ENCODE measurements around the gene SH3BGRL3.

GRCh38 chr1:26327956-26328362 lies 48.1 kb downstream of the SH3BGRL3 start:
- TF ChIP-seq, protein P1, sequence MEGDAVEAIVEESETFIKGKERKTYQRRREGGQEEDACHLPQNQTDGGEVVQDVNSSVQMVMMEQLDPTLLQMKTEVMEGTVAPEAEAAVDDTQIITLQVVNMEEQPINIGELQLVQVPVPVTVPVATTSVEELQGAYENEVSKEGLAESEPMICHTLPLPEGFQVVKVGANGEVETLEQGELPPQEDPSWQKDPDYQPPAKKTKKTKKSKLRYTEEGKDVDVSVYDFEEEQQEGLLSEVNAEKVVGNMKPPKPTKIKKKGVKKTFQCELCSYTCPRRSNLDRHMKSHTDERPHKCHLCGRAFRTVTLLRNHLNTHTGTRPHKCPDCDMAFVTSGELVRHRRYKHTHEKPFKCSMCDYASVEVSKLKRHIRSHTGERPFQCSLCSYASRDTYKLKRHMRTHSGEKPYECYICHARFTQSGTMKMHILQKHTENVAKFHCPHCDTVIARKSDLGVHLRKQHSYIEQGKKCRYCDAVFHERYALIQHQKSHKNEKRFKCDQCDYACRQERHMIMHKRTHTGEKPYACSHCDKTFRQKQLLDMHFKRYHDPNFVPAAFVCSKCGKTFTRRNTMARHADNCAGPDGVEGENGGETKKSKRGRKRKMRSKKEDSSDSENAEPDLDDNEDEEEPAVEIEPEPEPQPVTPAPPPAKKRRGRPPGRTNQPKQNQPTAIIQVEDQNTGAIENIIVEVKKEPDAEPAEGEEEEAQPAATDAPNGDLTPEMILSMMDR (IDR thresholded peaks at IDR 0.05), result no peak
- TF ChIP-seq POLR2AphosphoS5 (IDR thresholded peaks at IDR 0.05; ENCODE audit: low read depth, low read length) (no peak), TCF7L2 (IDR thresholded peaks at IDR 0.05; ENCODE audit: low read depth, low read length) (no peak), SIN3A (IDR thresholded peaks at IDR 0.05; ENCODE audit: borderline replicate concordance, insufficient read depth, low read depth, low read length) (no peak)
- TF ChIP-seq, protein P2, sequence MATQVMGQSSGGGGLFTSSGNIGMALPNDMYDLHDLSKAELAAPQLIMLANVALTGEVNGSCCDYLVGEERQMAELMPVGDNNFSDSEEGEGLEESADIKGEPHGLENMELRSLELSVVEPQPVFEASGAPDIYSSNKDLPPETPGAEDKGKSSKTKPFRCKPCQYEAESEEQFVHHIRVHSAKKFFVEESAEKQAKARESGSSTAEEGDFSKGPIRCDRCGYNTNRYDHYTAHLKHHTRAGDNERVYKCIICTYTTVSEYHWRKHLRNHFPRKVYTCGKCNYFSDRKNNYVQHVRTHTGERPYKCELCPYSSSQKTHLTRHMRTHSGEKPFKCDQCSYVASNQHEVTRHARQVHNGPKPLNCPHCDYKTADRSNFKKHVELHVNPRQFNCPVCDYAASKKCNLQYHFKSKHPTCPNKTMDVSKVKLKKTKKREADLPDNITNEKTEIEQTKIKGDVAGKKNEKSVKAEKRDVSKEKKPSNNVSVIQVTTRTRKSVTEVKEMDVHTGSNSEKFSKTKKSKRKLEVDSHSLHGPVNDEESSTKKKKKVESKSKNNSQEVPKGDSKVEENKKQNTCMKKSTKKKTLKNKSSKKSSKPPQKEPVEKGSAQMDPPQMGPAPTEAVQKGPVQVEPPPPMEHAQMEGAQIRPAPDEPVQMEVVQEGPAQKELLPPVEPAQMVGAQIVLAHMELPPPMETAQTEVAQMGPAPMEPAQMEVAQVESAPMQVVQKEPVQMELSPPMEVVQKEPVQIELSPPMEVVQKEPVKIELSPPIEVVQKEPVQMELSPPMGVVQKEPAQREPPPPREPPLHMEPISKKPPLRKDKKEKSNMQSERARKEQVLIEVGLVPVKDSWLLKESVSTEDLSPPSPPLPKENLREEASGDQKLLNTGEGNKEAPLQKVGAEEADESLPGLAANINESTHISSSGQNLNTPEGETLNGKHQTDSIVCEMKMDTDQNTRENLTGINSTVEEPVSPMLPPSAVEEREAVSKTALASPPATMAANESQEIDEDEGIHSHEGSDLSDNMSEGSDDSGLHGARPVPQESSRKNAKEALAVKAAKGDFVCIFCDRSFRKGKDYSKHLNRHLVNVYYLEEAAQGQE (IDR thresholded peaks at IDR 0.05; ENCODE audit: insufficient read depth in 1 of 2, low read depth in 2 of 2, low read length in 1 of 2), result no peak
